ENCODE measurements around the gene TMEM109.

The TMEM109 gene

GRCh38 chr11:60891103-60891741 is 22.7 kb upstream of the TMEM109 start:
- Histone ChIP-seq H3K4me3 (ENCODE audit: low read length) (no peak overlapping the region), H3K27ac (ENCODE audit: low read length) (no peak overlapping the region), H3K36me3 (replicated peaks; ENCODE audit: low read depth, low read length) (peaks cover 52% of the 10 kb centered on the region), H3K79me2 (ENCODE audit: low read length) (no peaks in the 10 kb centered on the region), H4K20me1 (ENCODE audit: insufficient read depth, low read length) (no peaks in the 10 kb centered on the region), H2AFZ (ENCODE audit: low read depth, low read length) (no peak overlapping the region), H3K4me1 (ENCODE audit: low read length) (no peaks in the 10 kb centered on the region), H3K9me3 (ENCODE audit: insufficient read depth, low read length) (no peaks in the 10 kb centered on the region), H3K9ac (ENCODE audit: low read length) (no peak overlapping the region), H3K27me3 (ENCODE audit: low read depth, low read length) (no peaks in the 10 kb centered on the region), H3K4me2 (ENCODE audit: low read length) (no peak overlapping the region)
- no peak for TF ChIP-seq EZH2phosphoT487 (IDR thresholded peaks at IDR 0.05; ENCODE audit: low read depth)
- TF ChIP-seq CTCF (IDR thresholded peaks at IDR 0.05; ENCODE audit: low read depth, low read length): no peak

GRCh38 chr11:60895687-60896086 is 18.3 kb upstream of the TMEM109 start:
- Histone ChIP-seq H3K36me3 (replicated peaks; ENCODE audit: low read depth, low read length) (peaks cover 82% of the 10 kb centered on the region), H3K9me3 (ENCODE audit: insufficient read depth, low read length) (no peaks in the 10 kb centered on the region), H3K27ac (ENCODE audit: low read length) (no peak overlapping the region), H3K4me3 (ENCODE audit: low read length) (no peak overlapping the region), H2AFZ (ENCODE audit: low read depth, low read length) (no peak overlapping the region), H3K27me3 (ENCODE audit: low read depth, low read length) (no peaks in the 10 kb centered on the region), H3K4me1 (ENCODE audit: low read length) (no peaks in the 10 kb centered on the region), H3K79me2 (ENCODE audit: low read length) (peaks cover 8% of the 10 kb centered on the region; the same call in 1 of the 2 replicates), H4K20me1 (ENCODE audit: insufficient read depth, low read length) (no peaks in the 10 kb centered on the region), H3K4me2 (ENCODE audit: low read length) (no peak overlapping the region), H3K9ac (ENCODE audit: low read length) (no peak overlapping the region)
- TF ChIP-seq CTCF (IDR thresholded peaks at IDR 0.05; ENCODE audit: low read depth, low read length) (no peak), EZH2phosphoT487 (IDR thresholded peaks at IDR 0.05; ENCODE audit: low read depth) (no peak)

GRCh38 chr11:60897496-60897895 is 16.5 kb upstream of the TMEM109 start:
- peaks cover 84% of the 10 kb centered on the region for H3K36me3 ChIP-seq (replicated peaks; ENCODE audit: low read depth, low read length)
- no peak overlapping the region for H3K4me2 ChIP-seq (ENCODE audit: low read length)

More at GRCh38 chr11:60897496-60897895, 16.5 kb upstream of the TMEM109 start:
- Histone ChIP-seq H3K4me1 (ENCODE audit: low read length) (no peaks in the 10 kb centered on the region), H3K79me2 (ENCODE audit: low read length) (peaks cover 12% of the 10 kb centered on the region), H4K20me1 (ENCODE audit: insufficient read depth, low read length) (0 out of 2 replicates have a peak, but pooled peaks cover under 1% of the 10 kb centered on the region), H2AFZ (ENCODE audit: low read depth, low read length) (no peak overlapping the region), H3K27ac (ENCODE audit: low read length) (no peak overlapping the region), H3K9me3 (ENCODE audit: insufficient read depth, low read length) (no peaks in the 10 kb centered on the region), H3K27me3 (ENCODE audit: low read depth, low read length) (no peaks in the 10 kb centered on the region), H3K9ac (ENCODE audit: low read length) (no peak overlapping the region), H3K4me3 (ENCODE audit: low read length) (no peak overlapping the region)
- TF ChIP-seq CTCF (IDR thresholded peaks at IDR 0.05; ENCODE audit: low read depth, low read length) (no peak), EZH2phosphoT487 (IDR thresholded peaks at IDR 0.05; ENCODE audit: low read depth) (no peak)

All from OCI-LY3 (cell line).